ENCODE measurements around the gene TCF7L2. TPM values are rescaled to one million over a fixed set of nuclear protein-coding genes. Genes with fewer than 3 reads are reported as not detected.

TCF7L2 gene
- total RNA-seq, 2 experiments from 2014 or later: 0.60 to 0.81 TPM

GRCh38 chr10:113138937-113139585 is 189.0 kb downstream of the TCF7L2 start:
- no peaks in the 10 kb centered on the region for H3K4me1 Mint-ChIP-seq
- ChIA-PET CTCF (no interaction called here), POLR2A (no interaction called here)
- H3K4me3 Mint-ChIP-seq: no peak overlapping the region
- H3K27ac Mint-ChIP-seq: no peak overlapping the region
- H3K27me3 Mint-ChIP-seq: no peaks in the 10 kb centered on the region
- no peaks in the 10 kb centered on the region for H3K9me3 Mint-ChIP-seq
- no peaks in the 10 kb centered on the region for H3K36me3 Mint-ChIP-seq (ENCODE audit: low read depth)
- no peak for DNase-seq

- no peak overlapping the region for H3K27ac Mint-ChIP-seq
- no peak for DNase-seq
- H3K27me3 Mint-ChIP-seq: no peaks in the 10 kb centered on the region
- H3K36me3 Mint-ChIP-seq (ENCODE audit: low read depth): no peaks in the 10 kb centered on the region
- H3K9me3 Mint-ChIP-seq: no peaks in the 10 kb centered on the region
- ChIA-PET POLR2A (interaction anchor here (0.6 kb wide), 1 partner anchor 448 kb away, joined by 4 read pairs; no protein-coding TSS in a partner anchor), CTCF (interaction anchor here (0.6 kb wide), 1 partner anchor 1908 kb away, joined by 3 read pairs; no protein-coding TSS in a partner anchor)
- H3K4me1 Mint-ChIP-seq: no peaks in the 10 kb centered on the region
- H3K4me3 Mint-ChIP-seq: no peak overlapping the region
These were observed 189.7 kb downstream of the TCF7L2 start for GRCh38 chr10:113139699-113140098.

- no peaks in the 10 kb centered on the region for H3K27me3 Mint-ChIP-seq
- no peaks in the 10 kb centered on the region for H3K36me3 Mint-ChIP-seq (ENCODE audit: low read depth)
- DNase-seq: no peak
- no peaks in the 10 kb centered on the region for H3K9me3 Mint-ChIP-seq
- ChIA-PET POLR2A (interaction anchor here (0.6 kb wide), 1 partner anchor 449 kb away, joined by 4 read pairs; no protein-coding TSS in a partner anchor), CTCF (interaction anchor here (0.6 kb wide), 1 partner anchor 1907 kb away, joined by 3 read pairs; no protein-coding TSS in a partner anchor)
- H3K4me1 Mint-ChIP-seq: no peaks in the 10 kb centered on the region
- H3K27ac Mint-ChIP-seq: no peak overlapping the region
- no peak overlapping the region for H3K4me3 Mint-ChIP-seq
These were observed 190.3 kb downstream of the TCF7L2 start for GRCh38 chr10:113140143-113141011.

GRCh38 chr10:113142601-113143362 is 192.7 kb downstream of the TCF7L2 start:
- POLR2A ChIA-PET: no interaction called here
- Mint-ChIP-seq H3K36me3 (ENCODE audit: low read depth) (no peaks in the 10 kb centered on the region), H3K4me1 (no peaks in the 10 kb centered on the region), H3K4me3 (no peak overlapping the region), H3K27ac (no peak overlapping the region), H3K27me3 (no peaks in the 10 kb centered on the region), H3K9me3 (no peaks in the 10 kb centered on the region)
- CTCF ChIA-PET: no interaction called here
- no peak for DNase-seq

- H3K27ac Mint-ChIP-seq: no peak overlapping the region
- POLR2A ChIA-PET: no interaction called here
- CTCF ChIA-PET: no interaction called here
- no peaks in the 10 kb centered on the region for H3K9me3 Mint-ChIP-seq
- no peaks in the 10 kb centered on the region for H3K4me1 Mint-ChIP-seq
- H3K4me3 Mint-ChIP-seq: no peak overlapping the region
- H3K36me3 Mint-ChIP-seq (ENCODE audit: low read depth): no peaks in the 10 kb centered on the region
- H3K27me3 Mint-ChIP-seq: no peaks in the 10 kb centered on the region
- DNase-seq: no peak
These were observed 194.5 kb downstream of the TCF7L2 start for GRCh38 chr10:113144576-113144975.

- no peak overlapping the region for H3K27ac Mint-ChIP-seq
- H3K36me3 Mint-ChIP-seq (ENCODE audit: low read depth): no peaks in the 10 kb centered on the region
- no peaks in the 10 kb centered on the region for H3K27me3 Mint-ChIP-seq
- POLR2A ChIA-PET: no interaction called here
- H3K9me3 Mint-ChIP-seq: no peaks in the 10 kb centered on the region
- CTCF ChIA-PET: interaction anchor here (0.6 kb wide), 1 partner anchor 413 kb away, joined by 3 read pairs; no protein-coding TSS in a partner anchor
- no peak for DNase-seq
- H3K4me3 Mint-ChIP-seq: no peak overlapping the region
- no peaks in the 10 kb centered on the region for H3K4me1 Mint-ChIP-seq
These were observed 198.2 kb downstream of the TCF7L2 start for GRCh38 chr10:113148071-113148825.

GRCh38 chr10:113148901-113149300 is 198.9 kb downstream of the TCF7L2 start:
- Mint-ChIP-seq H3K27ac (no peak overlapping the region), H3K27me3 (no peaks in the 10 kb centered on the region), H3K4me3 (no peak overlapping the region), H3K4me1 (no peaks in the 10 kb centered on the region), H3K9me3 (no peaks in the 10 kb centered on the region), H3K36me3 (ENCODE audit: low read depth) (no peaks in the 10 kb centered on the region)
- ChIA-PET POLR2A (no interaction called here), CTCF (no interaction called here)
- no peak for DNase-seq

GRCh38 chr10:113149626-113150025 is 199.6 kb downstream of the TCF7L2 start:
- CTCF ChIA-PET: no interaction called here
- Mint-ChIP-seq H3K9me3 (no peaks in the 10 kb centered on the region), H3K4me3 (no peak overlapping the region), H3K27ac (no peak overlapping the region), H3K4me1 (no peaks in the 10 kb centered on the region), H3K27me3 (no peaks in the 10 kb centered on the region), H3K36me3 (ENCODE audit: low read depth) (no peaks in the 10 kb centered on the region)
- DNase-seq: no peak
- POLR2A ChIA-PET: no interaction called here

GRCh38 chr10:113151190-113151666 is 201.2 kb downstream of the TCF7L2 start:
- no peaks in the 10 kb centered on the region for H3K27me3 Mint-ChIP-seq
- POLR2A ChIA-PET: no interaction called here

GRCh38 chr10:113153493-113154102 is 203.6 kb downstream of the TCF7L2 start:
- Mint-ChIP-seq H3K9me3 (no peaks in the 10 kb centered on the region), H3K27me3 (no peaks in the 10 kb centered on the region), H3K27ac (no peak overlapping the region), H3K36me3 (ENCODE audit: low read depth) (no peaks in the 10 kb centered on the region), H3K4me3 (no peak overlapping the region), H3K4me1 (no peaks in the 10 kb centered on the region)
- DNase-seq: no peak
- ChIA-PET POLR2A (no interaction called here), CTCF (interaction anchor here (1.0 kb wide), 1 partner anchor 13 kb away, joined by 3 read pairs; no protein-coding TSS in a partner anchor)

More at GRCh38 chr10:113151190-113151666, 201.2 kb downstream of the TCF7L2 start:
- H3K27ac Mint-ChIP-seq: no peak overlapping the region
- H3K4me1 Mint-ChIP-seq: no peaks in the 10 kb centered on the region
- H3K9me3 Mint-ChIP-seq: no peaks in the 10 kb centered on the region
- no peak for DNase-seq
- CTCF ChIA-PET: no interaction called here
- no peaks in the 10 kb centered on the region for H3K36me3 Mint-ChIP-seq (ENCODE audit: low read depth)
- no peak overlapping the region for H3K4me3 Mint-ChIP-seq

GRCh38 chr10:113157441-113157840 is 207.4 kb downstream of the TCF7L2 start:
- H3K27me3 Mint-ChIP-seq: no peaks in the 10 kb centered on the region
- H3K36me3 Mint-ChIP-seq (ENCODE audit: low read depth): no peaks in the 10 kb centered on the region
- H3K4me1 Mint-ChIP-seq: no peaks in the 10 kb centered on the region
- H3K27ac Mint-ChIP-seq: no peak overlapping the region
- ChIA-PET CTCF (no interaction called here), POLR2A (no interaction called here)
- no peak overlapping the region for H3K4me3 Mint-ChIP-seq
- DNase-seq: no peak
- H3K9me3 Mint-ChIP-seq: no peaks in the 10 kb centered on the region

GRCh38 chr10:113158183-113158582 is 208.1 kb downstream of the TCF7L2 start:
- Mint-ChIP-seq H3K4me3 (no peak overlapping the region), H3K27ac (no peak overlapping the region)
- CTCF ChIA-PET: no interaction called here

More at GRCh38 chr10:113158183-113158582, 208.1 kb downstream of the TCF7L2 start:
- H3K27me3 Mint-ChIP-seq: no peaks in the 10 kb centered on the region
- POLR2A ChIA-PET: no interaction called here
- no peaks in the 10 kb centered on the region for H3K9me3 Mint-ChIP-seq
- H3K4me1 Mint-ChIP-seq: no peaks in the 10 kb centered on the region
- H3K36me3 Mint-ChIP-seq (ENCODE audit: low read depth): no peaks in the 10 kb centered on the region
- no peak for DNase-seq

All from activated CD4-positive, alpha-beta T cell treated with anti-CD3 and anti-CD28 coated beads, Interleukin-2, amount 10 ng/mL, durations not matched to agents 7 days and 5 days (primary cell).